SK-N-MC (cell line): ENCODE results near the gene BICDL1.

Experiments
- EZH2 ChIP-seq: fragments of 200-600 bp; sonication (generic); IDR thresholded peaks from one replicate; pipeline ENCODE4 v1.6.1; 2017; ENCODE audit warnings: antibody characterized with exemption
- FOXP2 ChIP-seq: optimal IDR thresholded peaks from 2 replicates; pipeline ENCODE3; 2011; ENCODE audit warnings: mild to moderate bottlenecking, moderate library complexity; ENCODE audit not compliant: insufficient read depth; ENCODE audit errors: extremely low read length, control extremely low read depth
- POLR2AphosphoS5 ChIP-seq: IDR thresholded peaks from 2 replicates; pipeline ENCODE4 v1.6.1; 2012; ENCODE audit warnings: mild to moderate bottlenecking, low read depth, low read length, borderline replicate concordance

DNA sequence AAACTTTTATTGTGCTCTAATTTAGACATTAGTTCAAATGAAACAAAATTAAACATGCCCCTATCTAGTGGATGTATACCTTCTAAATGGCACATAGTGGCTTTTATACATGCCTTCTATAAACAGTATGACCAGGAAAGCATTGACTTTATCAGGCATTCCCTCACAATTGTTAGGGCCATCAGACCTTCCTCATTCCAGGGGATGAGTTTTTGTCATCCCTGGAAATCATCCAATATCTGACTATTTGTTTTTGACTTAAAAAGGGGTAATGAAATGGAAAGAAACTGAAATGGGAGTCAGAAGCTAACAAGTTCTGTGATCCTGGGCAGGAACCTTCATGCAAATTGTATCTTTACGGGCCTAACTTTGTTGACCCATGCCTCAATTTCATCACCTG, 58.0 kb downstream of the BICDL1 start:
- no peak for TF ChIP-seq POLR2AphosphoS5
- no peak for TF ChIP-seq EZH2
- no peak for TF ChIP-seq FOXP2
